Measurements from ENCODE around the gene TBCD. TPM values are rescaled to one million over a fixed set of nuclear protein-coding genes. Genes with fewer than 3 reads are reported as not detected.

TBCD gene
- polyA plus RNA-seq, 1 donor from 2014 or later, result 67.2 TPM

DNA sequence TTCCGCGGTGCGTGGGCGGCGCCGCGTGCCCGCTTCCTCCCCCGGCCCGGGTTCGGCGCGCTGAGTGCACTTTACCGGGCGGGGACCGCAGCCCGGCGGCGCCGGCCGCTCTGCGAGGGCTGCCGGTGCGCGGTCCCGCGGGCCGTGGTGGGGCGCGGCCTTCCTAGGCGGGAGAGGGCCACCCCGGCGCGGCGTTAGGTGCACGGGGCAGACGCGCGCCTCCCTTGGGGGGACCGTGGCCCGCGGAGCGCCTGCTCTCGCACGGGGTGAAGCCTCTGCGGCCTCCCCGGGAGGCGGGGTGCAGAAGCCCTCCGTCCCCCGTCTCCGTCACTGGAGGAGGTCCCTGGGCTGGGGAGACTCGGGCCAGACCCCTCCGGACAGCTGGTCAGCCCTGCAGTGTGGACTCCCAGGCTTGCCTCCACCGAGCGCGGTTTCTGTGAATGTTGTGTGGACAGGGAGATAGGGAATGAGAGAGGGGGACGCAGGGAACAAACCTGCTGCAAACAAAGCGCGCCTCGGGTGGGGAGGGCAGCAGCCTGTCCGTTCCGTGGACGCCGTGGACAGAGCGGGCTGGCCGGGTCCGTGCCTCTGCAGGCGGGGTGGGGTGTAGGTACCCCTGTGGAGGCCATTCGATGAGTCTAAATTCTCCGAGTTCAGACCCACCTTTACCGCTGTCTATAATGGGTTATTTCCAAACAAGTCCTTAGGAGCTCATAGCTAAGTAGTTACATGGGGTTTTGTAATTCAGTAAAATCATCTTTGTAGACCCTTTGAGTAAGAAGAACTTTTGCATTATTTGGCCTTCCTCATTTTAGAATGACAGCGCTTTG, 721 bp downstream of the TBCD start:
- Histone ChIP-seq H3K27ac (ENCODE audit: low read length) (peak overlapping the region; percentile 62), H3K4me2 (ENCODE audit: low read length) (peak overlapping the region; percentile 61), H3K36me3 (ENCODE audit: insufficient read depth, low read length) (no peaks in the 10 kb centered on the region), H3K79me2 (replicated peaks; ENCODE audit: insufficient read depth, low read length) (peaks cover 21% of the 10 kb centered on the region), H3K27me3 (ENCODE audit: insufficient read depth, low read depth, low read length) (no peaks in the 10 kb centered on the region), H4K20me1 (ENCODE audit: insufficient read depth) (no peaks in the 10 kb centered on the region), H3K9ac (ENCODE audit: low read length) (peak overlapping the region; percentile 79), H3K9me3 (ENCODE audit: low read length) (no peaks in the 10 kb centered on the region), H3F3A (ENCODE audit: insufficient read depth, low read length, poor library complexity, severe bottlenecking) (no peaks in the 10 kb centered on the region), H2AFZ (ENCODE audit: low read depth, low read length) (no peak overlapping the region), H3K4me3 (ENCODE audit: low read length) (peak overlapping the region; percentile 94), H3K9me2 (ENCODE audit: insufficient read depth, low read length) (no peaks in the 10 kb centered on the region)
- TF ChIP-seq, protein P1, sequence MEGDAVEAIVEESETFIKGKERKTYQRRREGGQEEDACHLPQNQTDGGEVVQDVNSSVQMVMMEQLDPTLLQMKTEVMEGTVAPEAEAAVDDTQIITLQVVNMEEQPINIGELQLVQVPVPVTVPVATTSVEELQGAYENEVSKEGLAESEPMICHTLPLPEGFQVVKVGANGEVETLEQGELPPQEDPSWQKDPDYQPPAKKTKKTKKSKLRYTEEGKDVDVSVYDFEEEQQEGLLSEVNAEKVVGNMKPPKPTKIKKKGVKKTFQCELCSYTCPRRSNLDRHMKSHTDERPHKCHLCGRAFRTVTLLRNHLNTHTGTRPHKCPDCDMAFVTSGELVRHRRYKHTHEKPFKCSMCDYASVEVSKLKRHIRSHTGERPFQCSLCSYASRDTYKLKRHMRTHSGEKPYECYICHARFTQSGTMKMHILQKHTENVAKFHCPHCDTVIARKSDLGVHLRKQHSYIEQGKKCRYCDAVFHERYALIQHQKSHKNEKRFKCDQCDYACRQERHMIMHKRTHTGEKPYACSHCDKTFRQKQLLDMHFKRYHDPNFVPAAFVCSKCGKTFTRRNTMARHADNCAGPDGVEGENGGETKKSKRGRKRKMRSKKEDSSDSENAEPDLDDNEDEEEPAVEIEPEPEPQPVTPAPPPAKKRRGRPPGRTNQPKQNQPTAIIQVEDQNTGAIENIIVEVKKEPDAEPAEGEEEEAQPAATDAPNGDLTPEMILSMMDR (IDR thresholded peaks at IDR 0.05; ENCODE audit: poor library complexity, severe bottlenecking), result peak; percentile 7
- no peak for TF ChIP-seq REST (IDR thresholded peaks at IDR 0.05; ENCODE audit: borderline replicate concordance)
- no peak for TF ChIP-seq RAD21 (conservative IDR thresholded peaks at IDR 0.05)
- peak; percentile 78 for TF ChIP-seq MXI1 (conservative IDR thresholded peaks at IDR 0.05; ENCODE audit: poor library complexity, severe bottlenecking)
- TF ChIP-seq POLR2AphosphoS5 (IDR thresholded peaks at IDR 0.05), result no peak

GRCh38 chr17:82753201-82753464, 1.3 kb downstream of the TBCD start:
- H3K4me3 ChIP-seq (ENCODE audit: low read length), result peak overlapping the region; percentile 94
- no peaks in the 10 kb centered on the region for H3K36me3 ChIP-seq (ENCODE audit: insufficient read depth, low read length)
- H3K9me2 ChIP-seq (ENCODE audit: insufficient read depth, low read length), result no peaks in the 10 kb centered on the region
- no peaks in the 10 kb centered on the region for H3K9me3 ChIP-seq (ENCODE audit: low read length)
- peak overlapping the region; percentile 79 for H3K9ac ChIP-seq (ENCODE audit: low read length)
- no peaks in the 10 kb centered on the region for H4K20me1 ChIP-seq (ENCODE audit: insufficient read depth)
- TF ChIP-seq TAF1 (IDR thresholded peaks at IDR 0.05; ENCODE audit: low read depth) (no peak), POLR2AphosphoS5 (IDR thresholded peaks at IDR 0.05) (no peak), REST (IDR thresholded peaks at IDR 0.05; ENCODE audit: borderline replicate concordance) (no peak), EP300 (conservative IDR thresholded peaks at IDR 0.05; ENCODE audit: poor library complexity, severe bottlenecking) (no peak), EZH2 (IDR thresholded peaks at IDR 0.05; ENCODE audit: borderline replicate concordance, insufficient read depth, low read length, poor library complexity, severe bottlenecking) (no peak), SMC3 (conservative IDR thresholded peaks at IDR 0.05; ENCODE audit: poor library complexity) (no peak), RAD21 (conservative IDR thresholded peaks at IDR 0.05) (no peak), MXI1 (conservative IDR thresholded peaks at IDR 0.05; ENCODE audit: poor library complexity, severe bottlenecking) (no peak)
- TF ChIP-seq, protein P1 (IDR thresholded peaks at IDR 0.05; ENCODE audit: poor library complexity, severe bottlenecking), result no peak
- no peak overlapping the region for H2AFZ ChIP-seq (ENCODE audit: low read depth, low read length)
- no peaks in the 10 kb centered on the region for H3F3A ChIP-seq (ENCODE audit: insufficient read depth, low read length, poor library complexity, severe bottlenecking)
- peak overlapping the region; percentile 61 for H3K4me2 ChIP-seq (ENCODE audit: low read length)
- H3K79me2 ChIP-seq (replicated peaks; ENCODE audit: insufficient read depth, low read length), result peaks cover 21% of the 10 kb centered on the region
- H3K27ac ChIP-seq (ENCODE audit: low read length), result peak overlapping the region; percentile 62
- no peaks in the 10 kb centered on the region for H3K27me3 ChIP-seq (ENCODE audit: insufficient read depth, low read depth, low read length)

All from neural cell (in vitro differentiated cells).